HG03135 (cell line): ENCODE data around the gene ARHGAP10.
"Not testable (repeated sequence)": the region's sequence is repeated elsewhere in the genome, so short reads cannot be mapped to it uniquely, and the experiment has no call there.

Experiments
- ATAC-seq: cut with Tn5 transposase; IDR thresholded peaks from one replicate; pipeline ENCODE4 v1.9.1; 2021; ENCODE audit warnings: mild to moderate bottlenecking, moderate library complexity; ENCODE audit not compliant: unreplicated experiment

Gene ARHGAP10

GRCh38 chr4:147975933-147976928 is 244.3 kb downstream of the ARHGAP10 start:
- ATAC-seq = no peak

GRCh38 chr4:147980586-147980985 is 248.7 kb downstream of the ARHGAP10 start:
- no peak for ATAC-seq

- peak; percentile 91 for ATAC-seq
Observed at GRCh38 chr4:147981305-147981704, 249.4 kb downstream of the ARHGAP10 start.

GRCh38 chr4:147984065-147984777 is 252.3 kb downstream of the ARHGAP10 start:
- no peak for ATAC-seq

GRCh38 chr4:147984778-147985138 is 252.9 kb downstream of the ARHGAP10 start:
- no peak for ATAC-seq

- ATAC-seq = no peak
Observed at GRCh38 chr4:147985376-147985775, 253.5 kb downstream of the ARHGAP10 start.

- peak; percentile 69 for ATAC-seq
Observed at GRCh38 chr4:147987252-147987651, 255.4 kb downstream of the ARHGAP10 start.

GRCh38 chr4:147991543-147992283 is 259.8 kb downstream of the ARHGAP10 start:
- no peak for ATAC-seq

GRCh38 chr4:147994076-147994475 is 262.2 kb downstream of the ARHGAP10 start:
- ATAC-seq = no peak

GRCh38 chr4:147994491-147995385 is 262.9 kb downstream of the ARHGAP10 start:
- ATAC-seq = no peak

GRCh38 chr4:147996859-147997258 is 265.0 kb downstream of the ARHGAP10 start:
- no peak for ATAC-seq

GRCh38 chr4:148000038-148000437 is 268.1 kb downstream of the ARHGAP10 start:
- ATAC-seq = not testable (repeated sequence)

GRCh38 chr4:148004228-148004857 is 272.5 kb downstream of the ARHGAP10 start:
- ATAC-seq = no peak

GRCh38 chr4:148006001-148006400 is 274.1 kb downstream of the ARHGAP10 start:
- no peak for ATAC-seq

- no peak for ATAC-seq
Observed at GRCh38 chr4:148007314-148007760, 275.4 kb downstream of the ARHGAP10 start.

GRCh38 chr4:148007792-148008191 is 275.9 kb downstream of the ARHGAP10 start:
- ATAC-seq = no peak

GRCh38 chr4:148015058-148015457 is 283.2 kb downstream of the ARHGAP10 start:
- ATAC-seq = no peak

GRCh38 chr4:148015468-148015867 is 283.6 kb downstream of the ARHGAP10 start:
- ATAC-seq = no peak

- no peak for ATAC-seq
Observed at GRCh38 chr4:148016063-148016637, 284.3 kb downstream of the ARHGAP10 start.
